Omental fat pad (tissue), 4 donors: ENCODE data around the gene CD93. TPM values are rescaled to one million over a fixed set of nuclear protein-coding genes. Genes with fewer than 3 reads are reported as not detected.

ENCODE experiments used
- ATAC-seq: fragments of 150-250 bp; one replicate; pipeline ENCODE4 v1.9.1; 2016; ENCODE audit warnings: mild to moderate bottlenecking, moderate library complexity; ENCODE audit not compliant: low FRiP score
- DNase-seq: peaks from one replicate; pipeline ENCODE4 v3.0.0-alpha.2; 2019; ENCODE audit warnings: low spot score
- CTCF ChIP-seq, 3 donors: fragments of 450-650 bp; IDR thresholded peaks; one replicate each; pipeline ENCODE4 v1.5.1; 2016 to 2017; ENCODE audit warnings: antibody characterized with exemption in 3 of 3, mild to moderate bottlenecking in 3 of 3, moderate library complexity in 2 of 3
- total RNA-seq, 4 donors: library from RNA; depleted of rRNA; stranded (reverse); fragments of >200 nt; gene quantifications; one replicate each; pipeline ENCODE4 v1.1.0, GENCODE V29; 2016

The CD93 gene
- total RNA-seq, 4 donors from 2014 or later = 43.8 to 227 (median 140) TPM

- ATAC-seq (peak; percentile 37), DNase-seq (peak; percentile 93)
- peak in 1 of 3 donors; percentile 24 for TF ChIP-seq CTCF (IDR thresholded peaks at IDR 0.05)
These were observed 35.1 kb downstream of the CD93 start for GRCh38 chr20:23050847-23051627.

- no peak for TF ChIP-seq CTCF (IDR thresholded peaks at IDR 0.05)
- ATAC-seq = peak; percentile 39
- DNase-seq = no peak
These were observed 35.9 kb downstream of the CD93 start for GRCh38 chr20:23050076-23050838.

GRCh38 chr20:23049201-23050075, 36.7 kb downstream of the CD93 start, which contains the start of gene THBD:
Gene THBD (minus strand): TSS chr20:23049672. CDS start chr20:23049504, 168 bp downstream.
- peak; percentile 70 for DNase-seq
- peak; percentile 86 for ATAC-seq
- TF ChIP-seq CTCF (IDR thresholded peaks at IDR 0.05) = no peak

- DNase-seq (no peak), ATAC-seq (peak; percentile 8)
- TF ChIP-seq CTCF (IDR thresholded peaks at IDR 0.05) = peak in 1 of 3 donors; percentile 4
These were observed 37.6 kb downstream of the CD93 start for GRCh38 chr20:23048283-23049200.

GRCh38 chr20:23047738-23048214, 38.3 kb downstream of the CD93 start:
- no peak for ATAC-seq
- DNase-seq = no peak
- no peak for TF ChIP-seq CTCF (IDR thresholded peaks at IDR 0.05)
